AG04450 (cell line): ENCODE results near the gene TNFAIP8L2. TPM values are rescaled to one million over a fixed set of nuclear protein-coding genes. Genes with fewer than 3 reads are reported as not detected.

ENCODE experiments used
- CTCF ChIA-PET: fragments of 300-600, 350-600 bp; formaldehyde crosslinking; extraction: SDS; loops from one replicate; lab custom pipeline; 2022; ENCODE audit warnings: antibody characterized with exemption, inconsistent platforms; lab: Charles Lee
- POLR2A ChIA-PET: fragments of 350-600 bp; formaldehyde crosslinking; extraction: SDS; loops from one replicate; lab custom pipeline; 2021; ENCODE audit warnings: antibody characterized with exemption, inconsistent platforms; lab: Yijun Ruan, JAX
- DNase-seq: peaks from one replicate; pipeline ENCODE4 v3.0.0-alpha.2; 2011; ENCODE audit warnings: low read depth, low spot score
- H3K27ac ChIP-seq: one replicate; pipeline ENCODE4 v1.5.1; 2012; ENCODE audit warnings: low read depth, low read length, control low read depth
- H3K27me3 ChIP-seq: one replicate; pipeline ENCODE4 v1.6.0; 2012; ENCODE audit warnings: low read length; ENCODE audit not compliant: control insufficient read depth, insufficient read depth
- H3K4me3 ChIP-seq: 2 replicates; pipeline ENCODE4 v1.5.1; 2011; ENCODE audit warnings: mild to moderate bottlenecking, low read depth, low read length, control low read depth
- H3K9me3 ChIP-seq: 2 replicates; pipeline ENCODE4 v1.5.1; 2012; ENCODE audit warnings: low read length; ENCODE audit not compliant: control insufficient read depth, insufficient read depth
- polyA plus RNA-seq: library from polyadenylated mRNA; depleted of rRNA; stranded (reverse); fragments of >200 nt; gene quantifications from 2 replicates; pipeline ENCODE4 v1.2.3, GENCODE V29; 2011
- TF ChIP-seq, protein P1 (sequence below): IDR thresholded peaks from 2 replicates; pipeline ENCODE4 v1.5.1; 2011; ENCODE audit warnings: low read depth, low read length, control low read depth, inconsistent platforms

The TNFAIP8L2 gene
- polyA plus RNA-seq, 1 experiment: not detected

DNA sequence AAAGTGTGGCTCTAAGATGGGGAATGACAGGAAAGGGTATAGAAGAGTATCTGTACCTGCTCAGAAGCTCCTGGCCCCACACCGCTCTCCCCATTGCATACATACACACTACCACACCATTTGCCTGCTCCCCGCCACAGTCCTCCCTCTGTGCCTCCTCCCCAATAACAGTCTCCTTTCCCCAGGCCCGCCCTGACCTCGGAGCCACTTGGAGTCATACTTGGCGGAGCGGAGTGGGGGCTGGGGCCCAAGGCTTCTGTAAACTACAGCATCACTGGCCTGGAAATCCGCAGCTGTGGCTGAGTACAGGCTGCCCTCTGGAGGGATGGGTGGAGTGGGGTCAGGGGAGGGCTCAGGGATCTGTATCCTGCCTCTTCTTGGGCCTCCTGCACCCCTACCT is 18.7 kb upstream of the TNFAIP8L2 start:
- TF ChIP-seq, protein P1, sequence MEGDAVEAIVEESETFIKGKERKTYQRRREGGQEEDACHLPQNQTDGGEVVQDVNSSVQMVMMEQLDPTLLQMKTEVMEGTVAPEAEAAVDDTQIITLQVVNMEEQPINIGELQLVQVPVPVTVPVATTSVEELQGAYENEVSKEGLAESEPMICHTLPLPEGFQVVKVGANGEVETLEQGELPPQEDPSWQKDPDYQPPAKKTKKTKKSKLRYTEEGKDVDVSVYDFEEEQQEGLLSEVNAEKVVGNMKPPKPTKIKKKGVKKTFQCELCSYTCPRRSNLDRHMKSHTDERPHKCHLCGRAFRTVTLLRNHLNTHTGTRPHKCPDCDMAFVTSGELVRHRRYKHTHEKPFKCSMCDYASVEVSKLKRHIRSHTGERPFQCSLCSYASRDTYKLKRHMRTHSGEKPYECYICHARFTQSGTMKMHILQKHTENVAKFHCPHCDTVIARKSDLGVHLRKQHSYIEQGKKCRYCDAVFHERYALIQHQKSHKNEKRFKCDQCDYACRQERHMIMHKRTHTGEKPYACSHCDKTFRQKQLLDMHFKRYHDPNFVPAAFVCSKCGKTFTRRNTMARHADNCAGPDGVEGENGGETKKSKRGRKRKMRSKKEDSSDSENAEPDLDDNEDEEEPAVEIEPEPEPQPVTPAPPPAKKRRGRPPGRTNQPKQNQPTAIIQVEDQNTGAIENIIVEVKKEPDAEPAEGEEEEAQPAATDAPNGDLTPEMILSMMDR: no peak
- H3K9me3 ChIP-seq: no peaks in the 10 kb centered on the region; the same call in 1 of the 2 replicates
- H3K27ac ChIP-seq: no peak overlapping the region
- no peak overlapping the region for H3K4me3 ChIP-seq
- no peaks in the 10 kb centered on the region for H3K27me3 ChIP-seq
- ChIA-PET POLR2A (interaction anchor here (0.6 kb wide), 1 partner anchor 37 kb away, joined by 3 read pairs; no protein-coding TSS in a partner anchor), CTCF (interaction anchor here (1.7 kb wide), 1 partner anchor 38 kb away, joined by 3 read pairs; no protein-coding TSS in a partner anchor)
- no peak for DNase-seq

DNA sequence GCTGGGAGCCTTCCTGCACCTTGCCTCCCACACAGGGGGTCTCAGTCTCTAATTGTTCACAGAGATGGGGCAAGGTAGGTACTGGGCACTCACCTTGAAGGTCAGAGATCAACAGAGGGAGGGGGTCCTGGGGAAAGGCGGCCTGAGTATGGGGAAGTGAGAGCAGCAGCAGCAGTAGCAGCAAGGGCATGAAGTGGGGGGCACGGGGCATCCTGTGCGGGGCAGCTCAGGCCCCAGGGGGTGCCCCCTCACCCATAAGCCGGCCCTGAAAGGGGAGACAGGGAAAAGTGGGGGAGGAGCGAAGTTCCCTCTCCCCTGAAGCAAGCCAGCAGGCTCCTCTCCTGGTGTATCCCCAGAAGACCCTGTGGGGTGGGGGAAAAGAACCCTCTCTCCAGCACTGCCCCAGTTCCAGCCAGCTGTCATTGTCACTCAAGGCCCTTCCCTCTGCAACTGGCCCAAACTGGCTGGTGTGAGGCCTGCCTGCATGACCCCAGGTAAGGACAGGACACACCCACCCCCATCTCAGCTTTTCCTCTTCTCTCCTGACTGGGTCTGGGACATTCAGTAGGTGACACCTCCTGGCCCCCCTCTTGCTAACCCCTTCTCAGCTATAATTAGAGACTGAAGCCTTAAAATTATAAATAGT is 13.9 kb upstream of the TNFAIP8L2 start:
- POLR2A ChIA-PET: no interaction called here
- no peaks in the 10 kb centered on the region for H3K27me3 ChIP-seq
- peaks cover 2% of the 10 kb centered on the region; the same call in 1 of the 2 replicates for H3K9me3 ChIP-seq
- TF ChIP-seq, protein P1: no peak
- H3K4me3 ChIP-seq: no peak overlapping the region
- DNase-seq: no peak
- no peak overlapping the region for H3K27ac ChIP-seq
- CTCF ChIA-PET: interaction anchor here (0.6 kb wide), 1 partner anchor 13 kb away, joined by 5 read pairs; no protein-coding TSS in a partner anchor

DNA sequence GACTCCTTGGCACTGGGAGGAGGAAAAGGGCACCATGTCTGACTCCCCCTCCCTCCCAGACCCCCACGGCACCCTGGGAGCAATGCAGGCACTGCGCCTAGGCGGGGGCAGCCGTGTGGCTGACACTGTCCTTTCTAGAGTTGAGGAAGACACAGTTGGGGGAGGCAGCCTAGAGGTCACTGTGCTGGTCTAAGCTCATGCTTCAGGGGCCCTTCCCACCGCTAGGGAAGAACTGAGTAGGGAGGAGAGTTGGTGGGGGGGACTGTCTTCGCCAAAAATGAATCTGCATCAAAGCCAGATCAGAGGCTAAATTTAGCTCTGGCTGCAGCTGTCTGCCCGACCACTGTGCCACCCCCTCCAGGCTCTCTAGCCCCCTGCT is 13.4 kb upstream of the TNFAIP8L2 start:
- Histone ChIP-seq H3K27me3 (no peaks in the 10 kb centered on the region), H3K27ac (no peak overlapping the region), H3K9me3 (peaks cover 2% of the 10 kb centered on the region; the same call in 1 of the 2 replicates), H3K4me3 (no peak overlapping the region)
- ChIA-PET POLR2A (no interaction called here), CTCF (no interaction called here)
- DNase-seq: no peak
- TF ChIP-seq, protein P1: no peak

DNA sequence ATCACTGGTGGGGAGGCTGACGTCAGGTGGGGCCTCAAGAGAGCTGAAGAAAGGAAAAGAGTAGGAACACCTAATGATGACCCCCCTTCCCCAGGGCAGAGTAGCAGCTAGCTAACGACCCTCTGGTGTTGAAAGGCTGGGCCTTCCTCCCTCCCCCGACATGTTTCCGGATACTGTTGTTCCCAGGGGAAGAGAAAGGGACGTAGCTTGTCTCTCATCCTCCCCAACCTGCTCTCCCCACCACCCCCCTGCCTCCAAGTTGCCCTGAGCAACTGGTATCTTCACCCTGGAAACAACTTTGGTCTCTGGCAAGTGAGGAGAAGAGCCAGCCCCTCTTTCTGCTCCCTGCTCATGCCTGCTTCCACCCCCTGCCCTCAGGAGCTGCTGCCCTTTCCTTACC is 12.5 kb upstream of the TNFAIP8L2 start:
- Histone ChIP-seq H3K27ac (no peak overlapping the region), H3K27me3 (no peaks in the 10 kb centered on the region), H3K4me3 (no peak overlapping the region), H3K9me3 (peaks cover 2% of the 10 kb centered on the region; the same call in 1 of the 2 replicates)
- no peak for DNase-seq
- ChIA-PET CTCF (interaction anchor here (1.3 kb wide), 1 partner anchor 44 kb away, joined by 5 read pairs; no protein-coding TSS in a partner anchor), POLR2A (no interaction called here)
- TF ChIP-seq, protein P1: no peak
